Type B pancreatic cell (in vitro differentiated cells): ENCODE measurements around the gene APP. TPM values are rescaled to one million over a fixed set of nuclear protein-coding genes. Genes with fewer than 3 reads are reported as not detected.
A peak's percentile ranks its signal among the peaks of the same experiment; 100 is the strongest.
"Not testable (repeated sequence)": the region's sequence is repeated elsewhere in the genome, so short reads cannot be mapped to it uniquely, and the experiment has no call there.

ENCODE experiments used
- DNase-seq: peaks from one replicate; pipeline ENCODE4 v3.0.0; 2021; ENCODE audit warnings: mixed read lengths; ENCODE audit not compliant: unreplicated experiment; ENCODE audit errors: extremely low spot score
- H3K27ac Mint-ChIP-seq: 2 replicates; pipeline ENCODE4 v1.8.0; 2021; ENCODE audit warnings: mild to moderate bottlenecking, mixed read lengths
- H3K27me3 Mint-ChIP-seq: 2 replicates; pipeline ENCODE4 v1.8.0; 2021; ENCODE audit warnings: mixed read lengths
- H3K36me3 Mint-ChIP-seq: 2 replicates; pipeline ENCODE4 v1.8.0; 2021; ENCODE audit warnings: mixed read lengths
- H3K4me1 Mint-ChIP-seq: one replicate; pipeline ENCODE4 v1.8.0; 2021; ENCODE audit warnings: mixed read lengths; ENCODE audit not compliant: unreplicated experiment
- H3K4me3 Mint-ChIP-seq: 2 replicates; pipeline ENCODE4 v1.8.0; 2021; ENCODE audit warnings: mild to moderate bottlenecking, mixed read lengths
- H3K9me3 Mint-ChIP-seq: 2 replicates; pipeline ENCODE4 v1.8.0; 2021; ENCODE audit warnings: mixed read lengths
- total RNA-seq: library from RNA; stranded (reverse); gene quantifications from 2 replicates; pipeline ENCODE4 v1.2.1, GENCODE V29; 2021; ENCODE audit warnings: low replicate concordance
- TF ChIP-seq, protein P1 (sequence below): fragments of 200-600 bp; sonication (generic); conservative IDR thresholded peaks from 2 replicates; pipeline ENCODE4 v1.5.0; 2021; ENCODE audit warnings: antibody characterized with exemption, mild to moderate bottlenecking

APP gene
- total RNA-seq, 1 donor from 2014 or later, result 415 TPM

DNA sequence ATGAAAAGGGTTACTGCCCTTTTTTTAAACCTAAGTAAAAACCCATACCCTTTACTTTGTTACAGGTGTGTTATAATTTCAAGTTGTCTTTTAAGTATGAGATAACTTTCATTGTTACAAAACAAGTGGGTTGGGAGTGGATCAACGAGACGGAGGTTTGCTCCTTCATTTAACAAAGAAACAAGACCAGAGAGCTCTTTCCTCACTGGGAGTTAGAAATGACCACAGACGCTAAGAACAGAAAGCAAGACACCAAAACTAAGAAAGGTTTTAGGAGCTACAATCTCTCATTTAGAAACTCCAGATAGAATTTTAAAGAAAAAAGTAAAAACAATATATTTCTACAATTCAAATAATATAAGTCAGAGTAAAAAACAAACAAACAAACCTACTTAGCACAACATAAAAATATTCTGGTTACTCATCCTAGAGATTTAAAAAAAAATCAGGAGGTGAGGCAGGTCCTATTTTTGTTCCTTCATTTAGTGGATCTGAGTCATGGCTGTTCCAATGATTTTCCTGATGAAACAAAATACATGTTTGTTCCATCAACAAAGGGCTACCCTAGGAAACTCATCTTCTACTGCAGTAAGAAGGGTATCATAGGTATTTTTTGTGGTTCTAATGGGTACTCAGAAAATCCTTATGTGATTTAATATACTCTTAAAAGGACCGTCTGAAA lies 33.0 kb downstream of the APP start:
- DNase-seq, result no peak
- no peak overlapping the region for H3K4me3 Mint-ChIP-seq
- peaks cover 6% of the 10 kb centered on the region for H3K9me3 Mint-ChIP-seq
- H3K27me3 Mint-ChIP-seq, result no peaks in the 10 kb centered on the region
- H3K36me3 Mint-ChIP-seq, result peaks cover 28% of the 10 kb centered on the region
- no peak overlapping the region for H3K27ac Mint-ChIP-seq
- TF ChIP-seq, protein P1, sequence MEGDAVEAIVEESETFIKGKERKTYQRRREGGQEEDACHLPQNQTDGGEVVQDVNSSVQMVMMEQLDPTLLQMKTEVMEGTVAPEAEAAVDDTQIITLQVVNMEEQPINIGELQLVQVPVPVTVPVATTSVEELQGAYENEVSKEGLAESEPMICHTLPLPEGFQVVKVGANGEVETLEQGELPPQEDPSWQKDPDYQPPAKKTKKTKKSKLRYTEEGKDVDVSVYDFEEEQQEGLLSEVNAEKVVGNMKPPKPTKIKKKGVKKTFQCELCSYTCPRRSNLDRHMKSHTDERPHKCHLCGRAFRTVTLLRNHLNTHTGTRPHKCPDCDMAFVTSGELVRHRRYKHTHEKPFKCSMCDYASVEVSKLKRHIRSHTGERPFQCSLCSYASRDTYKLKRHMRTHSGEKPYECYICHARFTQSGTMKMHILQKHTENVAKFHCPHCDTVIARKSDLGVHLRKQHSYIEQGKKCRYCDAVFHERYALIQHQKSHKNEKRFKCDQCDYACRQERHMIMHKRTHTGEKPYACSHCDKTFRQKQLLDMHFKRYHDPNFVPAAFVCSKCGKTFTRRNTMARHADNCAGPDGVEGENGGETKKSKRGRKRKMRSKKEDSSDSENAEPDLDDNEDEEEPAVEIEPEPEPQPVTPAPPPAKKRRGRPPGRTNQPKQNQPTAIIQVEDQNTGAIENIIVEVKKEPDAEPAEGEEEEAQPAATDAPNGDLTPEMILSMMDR, result no peak
- H3K4me1 Mint-ChIP-seq, result peaks cover 14% of the 10 kb centered on the region

DNA sequence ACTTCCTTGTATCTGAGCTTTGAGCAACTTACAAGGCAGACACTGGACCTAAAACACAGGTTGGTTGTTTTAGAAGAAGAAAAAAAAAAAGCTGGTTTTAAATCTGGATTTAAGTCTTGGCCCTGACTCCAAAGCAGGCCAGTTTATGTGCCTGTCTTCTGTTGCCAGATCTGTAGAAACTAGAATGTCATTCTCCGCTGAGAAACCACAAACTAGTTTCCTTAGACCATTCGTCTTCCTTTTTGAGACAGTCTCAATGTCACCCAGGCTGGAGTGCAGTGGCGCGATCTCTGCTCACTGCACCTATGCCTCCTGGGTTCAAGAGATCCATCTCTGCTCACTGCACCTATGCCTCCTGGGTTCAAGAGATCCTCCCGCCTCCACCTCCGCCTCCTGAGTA lies 33.9 kb downstream of the APP start:
- Mint-ChIP-seq H3K9me3 (peaks cover 6% of the 10 kb centered on the region), H3K27ac (no peak overlapping the region), H3K4me3 (no peak overlapping the region), H3K27me3 (no peaks in the 10 kb centered on the region), H3K36me3 (peaks cover 25% of the 10 kb centered on the region), H3K4me1 (peaks cover 14% of the 10 kb centered on the region)
- TF ChIP-seq, protein P1, result no peak
- no peak for DNase-seq

DNA sequence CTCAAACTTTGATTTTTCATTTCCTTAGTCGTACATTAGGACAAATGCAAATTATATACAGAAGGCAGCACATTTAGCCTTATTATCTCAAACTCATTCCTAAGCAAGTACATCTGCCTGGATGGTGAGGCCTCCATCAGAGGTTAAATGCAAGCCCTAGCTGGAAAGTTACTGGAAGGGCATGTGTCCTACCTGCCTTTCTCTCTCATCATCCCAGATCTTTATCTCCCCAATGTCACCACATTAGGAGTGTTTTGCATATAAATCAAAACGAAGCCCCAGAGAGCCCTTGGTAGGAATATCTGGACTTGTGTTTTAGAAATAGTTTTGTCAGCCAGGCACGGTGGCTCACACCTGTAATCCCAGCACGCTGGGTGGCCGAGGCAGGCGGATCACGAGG lies 35.0 kb downstream of the APP start:
- H3K27me3 Mint-ChIP-seq, result no peaks in the 10 kb centered on the region
- H3K4me1 Mint-ChIP-seq, result peaks cover 8% of the 10 kb centered on the region
- TF ChIP-seq, protein P1, result no peak
- H3K27ac Mint-ChIP-seq, result no peak overlapping the region
- peaks cover 19% of the 10 kb centered on the region for H3K36me3 Mint-ChIP-seq
- H3K4me3 Mint-ChIP-seq, result no peak overlapping the region
- peaks cover 6% of the 10 kb centered on the region for H3K9me3 Mint-ChIP-seq
- no peak for DNase-seq

DNA sequence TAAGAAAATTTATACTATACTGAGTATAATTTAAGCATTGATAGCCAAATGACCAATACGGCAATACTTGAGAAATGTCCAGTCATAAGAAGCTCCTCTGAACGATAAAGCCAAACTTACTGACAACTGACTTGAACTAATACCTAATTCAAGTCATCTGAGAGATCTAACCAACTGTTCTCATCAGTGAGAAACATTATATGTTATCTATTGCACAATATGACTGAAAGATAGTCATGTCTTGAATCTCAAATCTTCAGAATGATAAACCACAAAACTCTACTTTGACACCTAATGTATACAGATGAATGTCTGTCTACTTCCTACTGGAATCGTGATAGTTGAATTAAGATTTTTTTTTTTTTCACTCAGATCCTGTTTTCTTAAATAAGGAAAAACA lies 39.0 kb downstream of the APP start:
- Mint-ChIP-seq H3K27me3 (no peaks in the 10 kb centered on the region), H3K27ac (no peak overlapping the region), H3K4me3 (no peak overlapping the region), H3K36me3 (peaks cover 34% of the 10 kb centered on the region), H3K9me3 (no peaks in the 10 kb centered on the region), H3K4me1 (peaks cover 14% of the 10 kb centered on the region)
- TF ChIP-seq, protein P1, result no peak
- no peak for DNase-seq

DNA sequence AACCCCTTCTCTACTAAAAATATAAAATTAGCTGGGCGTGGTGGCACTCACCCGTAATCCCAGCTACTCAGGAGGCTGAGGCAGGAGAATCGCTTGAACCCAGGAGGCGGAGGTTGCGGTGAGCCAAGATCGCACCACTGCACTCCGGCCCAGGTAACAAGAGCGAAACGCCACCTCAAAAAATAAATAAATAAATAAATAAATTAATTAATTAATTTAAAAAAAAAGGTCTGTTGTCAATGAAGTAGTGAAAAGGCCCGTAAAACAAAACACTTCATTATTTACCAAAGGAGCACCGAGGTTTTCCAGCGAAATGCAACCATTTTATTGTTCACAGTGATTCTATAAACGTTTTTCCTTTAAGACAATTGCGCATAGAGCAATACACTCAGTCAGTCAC lies 39.5 kb downstream of the APP start:
- not testable (repeated sequence) for H3K27me3 Mint-ChIP-seq, H3K4me3 Mint-ChIP-seq, DNase-seq, H3K9me3 Mint-ChIP-seq, H3K27ac Mint-ChIP-seq
- Mint-ChIP-seq H3K4me1 (peaks cover 18% of the 10 kb centered on the region), H3K36me3 (peaks cover 34% of the 10 kb centered on the region)

DNA sequence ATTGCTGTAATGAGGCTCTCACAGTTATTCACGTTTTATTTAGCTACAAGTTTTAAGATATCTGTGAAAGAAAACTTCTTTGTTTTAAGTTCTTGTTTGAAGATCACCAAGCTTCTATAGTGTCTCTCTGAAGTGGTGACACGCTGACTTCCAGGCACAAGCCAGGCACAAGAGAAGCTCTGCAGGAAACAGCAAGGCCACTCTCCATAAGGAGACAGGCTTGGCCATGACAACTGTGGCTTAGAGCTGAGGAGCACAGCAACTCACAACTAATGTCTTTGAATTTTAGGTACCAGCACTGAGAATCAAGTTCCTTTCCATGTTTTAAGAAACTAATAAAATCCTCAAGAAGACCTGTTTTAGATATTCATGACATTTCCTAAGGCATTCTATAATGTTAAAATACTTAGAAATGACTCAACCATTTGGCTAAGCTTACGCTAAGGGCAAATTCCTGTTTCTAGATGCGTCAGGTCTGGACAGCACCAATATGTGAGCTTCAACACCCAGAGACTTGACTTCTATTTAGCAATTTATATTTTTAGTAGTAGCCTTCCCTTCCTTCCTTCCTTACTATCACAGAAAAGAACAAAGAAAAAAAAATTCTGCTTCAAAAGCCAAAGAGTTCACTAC lies 40.2 kb downstream of the APP start:
- no peak for DNase-seq
- H3K4me3 Mint-ChIP-seq, result no peak overlapping the region
- TF ChIP-seq, protein P1, result no peak
- H3K36me3 Mint-ChIP-seq, result peaks cover 34% of the 10 kb centered on the region
- no peaks in the 10 kb centered on the region for H3K27me3 Mint-ChIP-seq
- H3K9me3 Mint-ChIP-seq, result no peaks in the 10 kb centered on the region
- peaks cover 25% of the 10 kb centered on the region for H3K4me1 Mint-ChIP-seq
- peak overlapping the region; percentile 21 for H3K27ac Mint-ChIP-seq
